Stimulated activated CD4-positive, alpha-beta T cell treated with anti-CD3 and anti-CD28 coated beads, Interleukin-4, amount 100 ng/mL, for 1 hour (primary cell): Measurements from ENCODE around the gene HTT.

ENCODE experiments used
- DNase-seq: peaks from one replicate; pipeline ENCODE4 v3.0.0-alpha.2; 2020

The HTT gene

DNA sequence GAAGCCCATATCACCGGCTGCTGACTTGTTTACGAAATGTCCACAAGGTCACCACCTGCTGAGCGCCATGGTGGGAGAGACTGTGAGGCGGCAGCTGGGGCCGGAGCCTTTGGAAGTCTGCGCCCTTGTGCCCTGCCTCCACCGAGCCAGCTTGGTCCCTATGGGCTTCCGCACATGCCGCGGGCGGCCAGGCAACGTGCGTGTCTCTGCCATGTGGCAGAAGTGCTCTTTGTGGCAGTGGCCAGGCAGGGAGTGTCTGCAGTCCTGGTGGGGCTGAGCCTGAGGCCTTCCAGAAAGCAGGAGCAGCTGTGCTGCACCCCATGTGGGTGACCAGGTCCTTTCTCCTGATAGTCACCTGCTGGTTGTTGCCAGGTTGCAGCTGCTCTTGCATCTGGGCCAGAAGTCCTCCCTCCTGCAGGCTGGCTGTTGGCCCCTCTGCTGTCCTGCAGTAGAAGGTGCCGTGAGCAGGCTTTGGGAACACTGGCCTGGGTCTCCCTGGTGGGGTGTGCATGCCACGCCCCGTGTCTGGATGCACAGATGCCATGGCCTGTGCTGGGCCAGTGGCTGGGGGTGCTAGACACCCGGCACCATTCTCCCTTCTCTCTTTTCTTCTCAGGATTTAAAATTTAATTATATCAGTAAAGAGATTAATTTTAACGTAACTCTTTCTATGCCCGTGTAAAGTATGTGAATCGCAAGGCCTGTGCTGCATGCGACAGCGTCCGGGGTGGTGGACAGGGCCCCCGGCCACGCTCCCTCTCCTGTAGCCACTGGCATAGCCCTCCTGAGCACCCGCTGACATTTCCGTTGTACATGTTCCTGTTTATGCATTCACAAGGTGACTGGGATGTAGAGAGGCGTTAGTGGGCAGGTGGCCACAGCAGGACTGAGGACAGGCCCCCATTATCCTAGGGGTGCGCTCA, 165.8 kb downstream of the HTT start:
- DNase-seq = no peak

DNA sequence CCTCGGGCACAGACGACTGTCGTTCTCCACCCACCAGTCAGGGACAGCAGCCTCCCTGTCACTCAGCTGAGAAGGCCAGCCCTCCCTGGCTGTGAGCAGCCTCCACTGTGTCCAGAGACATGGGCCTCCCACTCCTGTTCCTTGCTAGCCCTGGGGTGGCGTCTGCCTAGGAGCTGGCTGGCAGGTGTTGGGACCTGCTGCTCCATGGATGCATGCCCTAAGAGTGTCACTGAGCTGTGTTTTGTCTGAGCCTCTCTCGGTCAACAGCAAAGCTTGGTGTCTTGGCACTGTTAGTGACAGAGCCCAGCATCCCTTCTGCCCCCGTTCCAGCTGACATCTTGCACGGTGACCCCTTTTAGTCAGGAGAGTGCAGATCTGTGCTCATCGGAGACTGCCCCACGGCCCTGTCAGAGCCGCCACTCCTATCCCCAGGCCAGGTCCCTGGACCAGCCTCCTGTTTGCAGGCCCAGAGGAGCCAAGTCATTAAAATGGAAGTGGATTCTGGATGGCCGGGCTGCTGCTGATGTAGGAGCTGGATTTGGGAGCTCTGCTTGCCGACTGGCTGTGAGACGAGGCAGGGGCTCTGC, 166.5 kb downstream of the HTT start:
- DNase-seq = no peak

DNA sequence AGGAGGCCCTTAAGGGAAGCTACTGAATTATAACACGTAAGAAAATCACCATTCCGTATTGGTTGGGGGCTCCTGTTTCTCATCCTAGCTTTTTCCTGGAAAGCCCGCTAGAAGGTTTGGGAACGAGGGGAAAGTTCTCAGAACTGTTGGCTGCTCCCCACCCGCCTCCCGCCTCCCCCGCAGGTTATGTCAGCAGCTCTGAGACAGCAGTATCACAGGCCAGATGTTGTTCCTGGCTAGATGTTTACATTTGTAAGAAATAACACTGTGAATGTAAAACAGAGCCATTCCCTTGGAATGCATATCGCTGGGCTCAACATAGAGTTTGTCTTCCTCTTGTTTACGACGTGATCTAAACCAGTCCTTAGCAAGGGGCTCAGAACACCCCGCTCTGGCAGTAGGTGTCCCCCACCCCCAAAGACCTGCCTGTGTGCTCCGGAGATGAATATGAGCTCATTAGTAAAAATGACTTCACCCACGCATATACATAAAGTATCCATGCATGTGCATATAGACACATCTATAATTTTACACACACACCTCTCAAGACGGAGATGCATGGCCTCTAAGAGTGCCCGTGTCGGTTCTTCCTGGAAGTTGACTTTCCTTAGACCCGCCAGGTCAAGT, 167.5 kb downstream of the HTT start:
- DNase-seq = no peak

DNA sequence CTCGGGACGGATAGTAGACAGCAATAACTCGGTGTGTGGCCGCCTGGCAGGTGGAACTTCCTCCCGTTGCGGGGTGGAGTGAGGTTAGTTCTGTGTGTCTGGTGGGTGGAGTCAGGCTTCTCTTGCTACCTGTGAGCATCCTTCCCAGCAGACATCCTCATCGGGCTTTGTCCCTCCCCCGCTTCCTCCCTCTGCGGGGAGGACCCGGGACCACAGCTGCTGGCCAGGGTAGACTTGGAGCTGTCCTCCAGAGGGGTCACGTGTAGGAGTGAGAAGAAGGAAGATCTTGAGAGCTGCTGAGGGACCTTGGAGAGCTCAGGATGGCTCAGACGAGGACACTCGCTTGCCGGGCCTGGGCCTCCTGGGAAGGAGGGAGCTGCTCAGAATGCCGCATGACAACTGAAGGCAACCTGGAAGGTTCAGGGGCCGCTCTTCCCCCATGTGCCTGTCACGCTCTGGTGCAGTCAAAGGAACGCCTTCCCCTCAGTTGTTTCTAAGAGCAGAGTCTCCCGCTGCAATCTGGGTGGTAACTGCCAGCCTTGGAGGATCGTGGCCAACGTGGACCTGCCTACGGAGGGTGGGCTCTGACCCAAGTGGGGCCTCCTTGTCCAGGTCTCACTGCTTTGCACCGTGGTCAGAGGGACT, 168.8 kb downstream of the HTT start:
- no peak for DNase-seq

DNA sequence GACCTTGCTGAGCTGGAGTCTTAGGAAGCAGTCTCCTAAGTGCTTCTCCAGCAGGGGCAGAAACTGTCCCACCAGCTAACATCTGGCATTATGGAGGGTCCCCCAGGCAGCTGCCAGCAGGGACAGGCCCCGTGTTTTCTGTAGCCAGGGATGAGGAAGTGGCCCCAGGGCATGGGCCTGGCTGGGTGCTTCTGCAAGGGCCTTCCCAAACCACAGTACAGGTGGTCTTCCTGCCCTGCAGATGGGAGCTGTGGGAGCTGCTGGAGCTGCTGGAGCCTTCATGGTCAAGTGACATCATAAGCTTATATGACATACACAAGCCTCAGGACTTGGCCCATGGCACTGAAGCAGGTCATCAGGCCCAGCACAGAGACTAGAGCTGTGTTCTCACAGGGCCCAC, 169.5 kb downstream of the HTT start:
- DNase-seq = no peak

DNA sequence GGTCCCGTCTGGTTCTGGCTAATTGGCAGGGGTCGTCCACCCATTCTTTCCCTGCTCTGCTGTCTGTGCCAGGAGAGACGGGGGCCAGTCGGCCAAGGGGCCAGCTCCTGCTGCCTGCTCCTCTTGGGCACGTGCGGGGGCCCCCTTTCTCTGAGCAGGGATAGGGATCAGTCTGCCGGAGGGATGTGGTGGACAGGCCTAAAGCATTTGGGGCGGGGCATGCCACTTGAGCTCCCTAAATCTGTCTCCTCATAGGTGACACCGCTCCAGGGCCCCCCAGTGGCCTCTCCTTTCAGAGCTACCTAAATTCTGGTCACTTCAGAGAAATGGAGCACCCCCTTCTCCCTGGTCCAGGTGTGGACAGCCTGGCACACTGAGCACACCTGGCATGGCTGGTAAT, 170.3 kb downstream of the HTT start:
- no peak for DNase-seq

DNA sequence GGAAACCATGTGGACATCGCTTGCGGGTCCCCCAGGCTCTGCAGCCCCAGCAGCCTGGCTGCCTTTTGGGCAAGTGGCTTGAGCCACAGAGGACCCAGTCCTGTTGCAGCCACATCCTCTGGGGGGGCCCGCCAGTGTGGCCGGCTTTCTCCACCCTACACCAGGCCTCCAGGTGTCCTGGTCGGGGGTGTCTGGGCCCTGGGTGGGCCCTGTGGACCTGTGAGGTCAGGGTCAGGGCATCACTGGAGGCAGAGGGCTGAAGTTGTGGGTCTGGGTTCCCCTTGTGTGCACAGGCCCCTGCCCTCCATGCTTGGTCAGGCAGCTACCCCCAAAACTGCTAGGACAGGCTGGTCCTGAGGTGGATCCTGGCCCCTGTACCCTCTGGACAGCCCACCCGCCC, 171.2 kb downstream of the HTT start:
- no peak for DNase-seq

DNA sequence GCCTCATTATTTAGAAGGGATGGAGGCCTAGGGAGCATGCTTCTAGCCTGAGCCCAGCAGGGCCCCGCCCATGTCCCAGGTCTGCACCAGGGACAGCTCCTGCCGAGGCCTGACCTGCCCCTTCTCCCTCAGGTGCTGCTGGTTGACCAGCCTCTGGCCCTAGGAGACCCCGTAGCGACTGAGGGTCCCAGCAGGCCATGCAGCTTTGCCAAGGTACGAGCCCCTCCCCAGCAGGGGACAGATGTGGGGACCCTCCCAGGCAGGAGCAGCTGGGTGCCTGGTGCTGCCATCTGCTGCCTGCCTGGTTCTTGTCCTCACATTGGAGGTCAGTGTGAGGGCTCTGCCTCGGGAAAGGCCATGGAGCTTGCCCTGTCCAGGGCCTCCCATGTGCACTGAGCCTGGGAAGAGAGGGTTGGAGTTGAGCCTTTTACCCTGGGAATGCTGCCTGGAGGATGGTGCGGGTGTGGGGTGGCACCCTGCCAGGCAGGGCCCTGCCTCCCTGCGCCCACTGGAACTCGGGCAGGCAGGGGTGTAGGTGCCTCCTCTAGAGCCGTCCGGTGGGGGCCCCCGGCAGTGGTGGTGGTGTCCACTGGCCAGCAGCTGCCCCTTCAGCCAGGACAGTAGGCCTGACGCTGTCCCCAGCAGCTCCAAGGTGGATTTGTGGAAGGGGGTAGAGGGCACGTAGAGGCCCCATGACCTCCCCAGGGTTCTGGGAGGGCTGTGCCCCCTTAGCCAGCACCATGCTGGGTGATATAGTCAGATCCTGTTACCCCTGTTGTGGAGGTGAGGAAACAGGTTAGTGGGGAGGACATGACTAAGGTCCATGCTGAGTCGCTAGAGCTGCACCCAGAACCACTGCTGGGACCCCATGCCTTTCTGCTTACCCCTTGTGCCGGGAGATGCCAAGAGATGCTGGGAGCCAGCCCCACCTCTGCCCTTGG, 172.2 kb downstream of the HTT start:
- DNase-seq = no peak

DNA sequence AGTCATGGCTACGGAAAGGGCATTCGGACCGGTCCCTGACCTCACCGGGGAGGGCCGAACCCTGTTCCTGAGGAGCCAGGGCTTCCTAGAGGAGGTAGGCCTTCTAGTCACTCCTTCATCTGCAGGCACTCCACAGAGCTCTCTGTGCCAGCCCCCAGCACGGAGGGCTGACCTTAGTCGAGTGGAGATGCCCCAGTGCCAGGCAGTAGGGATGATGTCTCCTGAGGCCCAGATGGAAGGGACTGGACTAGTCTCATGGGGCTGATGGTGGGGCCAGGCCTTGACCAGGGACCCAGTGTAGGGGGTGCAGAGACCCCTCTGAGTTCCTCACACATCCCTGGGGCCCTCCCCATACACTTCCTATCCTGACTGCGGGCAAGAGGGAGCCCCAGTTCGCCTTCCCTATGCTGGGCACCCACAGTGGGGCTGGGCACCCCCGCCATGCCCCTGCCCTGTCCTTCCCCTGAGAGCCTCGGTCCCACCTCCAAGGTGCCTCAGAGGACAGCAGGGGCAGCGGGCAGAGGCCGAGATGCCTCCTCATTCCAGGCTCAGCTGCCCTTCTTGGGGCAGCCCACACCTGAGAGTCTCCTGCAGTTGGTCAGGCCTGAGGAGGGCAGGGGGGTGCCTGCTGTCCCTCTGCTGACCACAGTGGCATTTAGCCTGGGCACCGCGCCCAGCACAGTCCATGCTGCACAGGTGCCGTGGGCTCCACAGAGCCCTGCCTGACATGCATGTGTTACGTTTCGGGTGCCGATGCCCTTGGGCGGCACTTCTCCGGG, 173.1 kb downstream of the HTT start:
- no peak for DNase-seq

DNA sequence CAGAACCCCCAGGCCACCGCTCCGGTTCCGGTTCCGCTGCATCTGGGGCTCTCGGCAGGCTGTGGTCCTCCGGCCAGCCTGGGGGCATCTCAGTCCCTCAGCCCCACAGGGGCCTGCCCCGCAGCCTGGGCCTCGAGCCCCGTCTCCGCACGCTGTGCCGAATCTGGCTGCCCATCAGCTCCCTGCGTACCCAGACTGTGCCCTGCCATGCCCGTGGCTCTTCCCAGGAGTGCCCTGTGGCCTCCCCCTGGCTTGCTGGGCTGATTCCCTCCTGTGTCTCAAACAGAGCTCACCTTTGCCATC, 173.6 kb downstream of the HTT start:
- no peak for DNase-seq

DNA sequence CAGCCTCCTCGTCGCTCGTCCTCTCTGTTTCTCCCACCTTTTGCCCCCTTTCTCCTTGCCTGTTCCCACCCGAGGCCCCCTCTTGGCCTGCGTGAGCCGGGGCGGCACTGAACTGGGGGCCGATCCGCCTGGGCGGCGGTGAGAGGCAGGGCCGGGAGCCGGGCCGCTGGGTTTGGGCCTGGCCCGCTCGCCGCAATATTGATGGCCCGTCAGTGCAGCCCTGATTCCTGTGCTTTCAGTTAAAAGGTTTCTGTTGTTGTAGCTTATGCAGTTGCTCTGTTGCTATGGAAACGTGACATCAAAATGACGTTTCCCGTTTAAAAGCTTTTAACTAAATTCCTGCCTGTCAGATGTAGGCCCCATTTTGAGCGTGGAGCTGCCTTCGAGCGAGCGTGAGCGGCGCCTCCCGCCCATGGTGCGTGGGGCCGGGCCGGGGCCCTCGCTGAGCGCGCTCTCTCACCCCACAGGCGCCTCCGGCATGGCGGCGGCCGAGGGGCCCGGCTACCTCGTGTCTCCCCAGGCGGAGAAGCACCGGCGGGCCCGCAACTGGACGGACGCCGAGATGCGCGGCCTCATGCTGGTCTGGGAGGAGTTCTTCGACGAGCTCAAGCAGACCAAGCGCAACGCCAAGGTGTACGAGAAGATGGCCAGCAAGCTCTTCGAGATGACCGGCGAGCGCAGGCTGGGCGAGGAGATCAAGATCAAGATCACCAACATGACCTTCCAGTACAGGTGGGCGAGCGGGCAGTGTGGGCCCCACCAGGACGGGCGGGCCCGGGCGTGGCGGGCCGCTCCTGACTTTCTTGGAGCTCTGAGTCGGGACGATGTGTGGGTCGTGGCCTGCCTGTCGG, 174.6 kb downstream of the HTT start, which contains the start of gene MSANTD1:
MSANTD1 (plus strand) TSS at position 349 of the 851 bp plus-strand sequence; CDS start at position 413, 64 bp downstream.
- DNase-seq = no peak

DNA sequence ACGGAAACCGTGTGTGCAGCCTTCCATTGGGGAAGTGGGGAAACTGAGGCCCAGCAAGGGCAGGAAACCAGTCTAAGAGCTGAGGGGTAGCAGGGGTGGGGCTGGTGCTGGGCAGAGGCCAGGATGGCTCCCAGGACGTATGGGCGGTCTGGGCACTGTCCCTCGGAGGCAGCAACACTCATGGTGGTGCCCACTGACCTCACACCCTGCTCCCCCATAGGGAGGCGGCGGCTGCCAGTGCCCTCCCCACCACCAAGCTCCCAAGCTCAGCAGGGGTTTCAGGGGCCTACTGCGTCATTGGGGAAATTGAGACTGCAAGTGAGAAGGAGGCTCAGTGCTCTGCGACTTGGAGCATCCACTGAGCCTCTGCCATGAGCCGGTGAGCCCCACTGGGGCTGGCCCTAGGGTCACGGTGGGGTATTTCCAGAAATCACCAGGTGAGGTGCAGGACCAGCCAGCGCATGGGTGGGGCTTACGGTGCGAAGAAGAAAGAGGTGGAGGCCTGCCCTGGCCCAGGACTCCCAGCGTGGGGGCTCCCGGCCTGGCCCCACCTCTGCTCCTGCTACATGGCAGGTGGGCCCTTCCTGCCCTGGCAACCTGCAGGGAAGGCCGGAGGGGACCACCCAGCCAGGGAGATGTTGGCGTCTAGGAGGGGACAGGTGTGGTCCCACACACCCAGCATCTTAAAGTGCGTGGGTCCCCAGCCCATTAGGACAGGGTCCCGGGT, 175.4 kb downstream of the HTT start:
- DNase-seq = no peak

DNA sequence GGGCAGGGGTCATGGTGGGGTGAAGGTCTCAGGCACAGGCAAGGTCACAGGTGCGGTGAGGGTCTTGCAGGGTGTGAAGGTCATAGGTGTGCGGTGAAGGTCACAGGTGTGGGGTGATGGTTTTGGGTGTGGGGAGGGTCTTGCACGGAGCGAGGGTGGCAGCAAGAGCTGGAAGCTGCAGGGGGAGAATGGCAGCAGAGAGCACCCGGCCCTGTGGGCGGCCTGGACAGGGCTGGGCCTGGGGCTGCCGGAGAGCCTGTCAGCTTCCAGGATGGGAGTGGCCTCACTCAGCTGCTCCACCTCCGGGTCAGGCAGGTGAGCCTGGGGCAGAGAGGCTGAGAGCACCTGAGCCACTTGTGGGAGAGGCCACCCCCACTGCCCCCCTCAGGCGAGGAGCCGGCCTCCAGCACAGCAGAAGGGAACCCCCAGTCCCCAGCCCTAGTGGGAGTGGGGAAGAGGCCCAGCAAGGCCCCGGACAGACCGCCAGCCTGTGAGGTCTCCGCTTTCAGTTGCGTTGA, 176.0 kb downstream of the HTT start:
- DNase-seq = no peak

DNA sequence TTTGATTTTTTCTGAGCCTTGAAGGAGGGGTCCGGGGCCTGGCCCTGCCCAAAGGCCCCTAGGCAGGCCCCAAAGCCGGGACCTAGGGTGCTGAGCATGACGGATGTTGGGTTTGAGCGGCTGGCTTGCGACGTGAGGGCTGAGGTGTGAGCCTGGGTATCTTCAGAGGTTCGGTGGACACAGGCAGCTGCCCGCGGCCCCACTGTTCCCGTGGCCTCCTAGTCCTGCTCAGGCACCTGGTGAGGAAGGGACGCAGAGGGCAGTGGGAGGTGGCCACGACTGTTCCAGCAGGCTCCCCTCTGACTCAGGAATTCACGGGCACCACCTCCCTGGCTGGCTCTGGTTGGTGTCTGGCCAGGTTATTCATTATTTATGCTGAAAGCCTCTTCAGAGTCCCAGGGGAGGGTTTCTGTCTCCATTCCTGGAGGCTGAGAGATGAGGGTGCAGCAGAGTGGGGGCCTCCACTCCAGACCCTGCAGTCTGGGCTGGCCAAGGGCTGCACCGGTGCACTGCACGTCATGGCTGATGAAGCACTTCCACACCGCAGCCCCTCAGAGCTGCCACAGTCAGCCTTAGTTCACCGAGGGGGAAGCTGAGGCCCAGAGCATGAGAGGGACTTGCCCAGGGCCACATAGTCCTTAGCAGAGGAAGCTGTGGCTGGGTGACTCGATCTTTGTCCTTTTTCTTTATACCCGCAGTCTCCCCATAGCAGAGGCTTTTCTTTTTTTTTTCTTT, 176.6 kb downstream of the HTT start:
- no peak for DNase-seq

DNA sequence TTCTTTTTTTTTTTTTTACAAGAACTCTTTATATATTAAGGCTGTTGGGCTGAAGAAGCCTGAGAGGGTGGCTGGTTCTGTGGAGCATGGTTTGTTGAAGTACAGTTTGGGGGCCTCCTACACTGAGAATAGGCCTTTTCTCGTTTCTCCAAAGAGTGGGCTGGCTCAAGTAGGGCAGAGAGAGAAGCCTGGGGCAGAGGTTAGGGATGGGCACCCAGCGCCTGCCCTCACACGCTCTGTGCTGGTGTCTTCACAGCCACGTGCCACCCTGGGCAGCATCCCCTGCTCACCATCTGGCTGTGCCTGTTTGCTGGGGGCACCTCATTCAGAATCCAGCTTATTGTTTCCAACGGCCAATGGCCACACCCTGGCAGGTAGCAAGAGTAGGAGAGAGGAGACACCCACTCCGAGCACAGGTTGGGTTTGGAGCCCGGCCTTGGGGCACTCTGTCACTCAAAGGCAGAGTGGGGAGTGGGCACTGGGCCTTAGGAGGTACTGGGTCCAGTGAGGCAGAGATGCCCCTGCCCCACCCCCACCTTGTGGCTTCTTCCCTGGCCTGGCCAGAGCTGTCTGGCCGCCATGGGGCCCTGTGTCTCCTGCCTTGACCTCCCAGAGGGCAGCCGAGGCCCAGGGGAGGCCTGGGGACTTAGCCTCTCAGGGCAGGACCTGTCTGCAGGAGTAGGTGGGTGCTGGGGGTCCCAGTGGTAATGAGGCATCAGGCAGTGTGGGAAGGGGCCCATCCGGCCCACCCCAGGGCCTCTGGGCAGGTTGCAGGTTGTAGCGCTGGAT, 177.4 kb downstream of the HTT start:
- no peak for DNase-seq

DNA sequence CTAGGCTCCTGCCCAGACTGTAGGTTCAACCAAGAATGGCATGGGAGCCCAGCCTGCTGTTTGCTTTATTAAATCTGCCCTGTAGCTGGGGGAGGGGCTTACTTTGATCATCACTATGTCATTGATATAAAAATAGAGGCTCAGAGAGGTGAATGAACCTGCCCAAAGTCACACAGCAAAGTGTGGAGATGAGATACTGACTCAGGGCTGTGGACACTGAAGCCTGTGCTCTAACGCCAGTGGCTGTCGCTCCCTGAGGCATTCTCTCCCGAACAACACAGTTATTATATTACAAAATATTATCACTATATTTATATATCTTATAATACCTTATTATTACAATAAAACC, 178.0 kb downstream of the HTT start:
- DNase-seq = no peak

DNA sequence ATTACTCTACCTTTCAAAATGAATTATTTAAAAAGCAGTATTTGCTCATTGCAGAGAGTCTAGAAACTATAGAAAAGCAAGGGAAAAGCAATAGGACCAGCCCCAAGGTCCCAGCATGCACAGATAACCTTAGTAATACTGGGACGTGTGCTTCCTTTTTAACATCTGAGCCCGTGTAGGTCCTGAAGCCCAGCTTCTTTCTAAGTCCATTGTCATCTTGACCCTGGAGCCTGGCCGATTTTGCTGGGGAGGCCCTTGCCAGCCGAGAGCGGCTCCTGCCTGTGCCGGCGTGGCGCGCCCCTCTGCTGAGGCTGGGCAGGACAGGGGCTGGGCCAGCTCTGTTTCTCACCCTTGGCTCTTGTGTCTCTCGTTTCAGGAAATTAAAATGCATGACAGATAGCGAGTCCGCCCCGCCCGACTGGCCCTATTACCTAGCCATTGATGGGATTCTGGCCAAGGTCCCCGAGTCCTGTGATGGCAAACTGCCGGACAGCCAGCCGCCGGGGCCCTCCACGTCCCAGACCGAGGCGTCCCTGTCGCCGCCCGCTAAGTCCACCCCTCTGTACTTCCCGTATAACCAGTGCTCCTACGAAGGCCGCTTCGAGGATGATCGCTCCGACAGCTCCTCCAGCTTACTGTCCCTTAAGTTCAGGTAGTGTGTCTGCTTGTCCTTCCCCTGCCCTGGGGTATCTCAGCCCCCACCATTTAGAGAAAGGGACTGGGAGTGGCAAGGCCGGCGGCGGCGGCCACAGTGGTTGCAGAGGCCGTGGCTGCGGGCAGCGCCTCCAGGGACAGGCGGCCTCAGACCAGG, 178.6 kb downstream of the HTT start:
- no peak for DNase-seq
